ENCODE measurements around the gene ZNF337. TPM values are rescaled to one million over a fixed set of nuclear protein-coding genes. Genes with fewer than 3 reads are reported as not detected.

The ZNF337 gene
- total RNA-seq, 1 experiment from 2014 or later, result 11.4 TPM

DNA sequence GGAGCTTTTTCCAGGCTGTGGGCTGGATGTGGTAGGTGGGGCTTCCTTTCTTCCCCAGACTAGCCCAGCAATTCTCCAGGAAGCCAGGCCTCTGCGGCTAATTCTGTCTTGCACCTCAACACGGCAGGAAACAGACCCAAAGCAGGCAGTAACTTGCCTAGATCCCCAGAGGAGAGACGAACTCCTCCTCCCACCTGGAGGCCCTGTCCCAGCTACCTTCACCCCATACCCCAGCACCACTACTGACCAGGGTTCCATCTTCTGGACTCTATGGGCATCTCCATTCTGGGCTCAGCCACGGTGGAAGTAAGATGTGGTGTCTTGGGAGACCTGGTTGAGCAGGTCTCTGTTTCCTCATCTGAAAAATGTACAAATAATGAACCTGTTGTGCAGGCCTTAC lies 48.4 kb upstream of the ZNF337 start (continued):
- TF ChIP-seq, protein P1, sequence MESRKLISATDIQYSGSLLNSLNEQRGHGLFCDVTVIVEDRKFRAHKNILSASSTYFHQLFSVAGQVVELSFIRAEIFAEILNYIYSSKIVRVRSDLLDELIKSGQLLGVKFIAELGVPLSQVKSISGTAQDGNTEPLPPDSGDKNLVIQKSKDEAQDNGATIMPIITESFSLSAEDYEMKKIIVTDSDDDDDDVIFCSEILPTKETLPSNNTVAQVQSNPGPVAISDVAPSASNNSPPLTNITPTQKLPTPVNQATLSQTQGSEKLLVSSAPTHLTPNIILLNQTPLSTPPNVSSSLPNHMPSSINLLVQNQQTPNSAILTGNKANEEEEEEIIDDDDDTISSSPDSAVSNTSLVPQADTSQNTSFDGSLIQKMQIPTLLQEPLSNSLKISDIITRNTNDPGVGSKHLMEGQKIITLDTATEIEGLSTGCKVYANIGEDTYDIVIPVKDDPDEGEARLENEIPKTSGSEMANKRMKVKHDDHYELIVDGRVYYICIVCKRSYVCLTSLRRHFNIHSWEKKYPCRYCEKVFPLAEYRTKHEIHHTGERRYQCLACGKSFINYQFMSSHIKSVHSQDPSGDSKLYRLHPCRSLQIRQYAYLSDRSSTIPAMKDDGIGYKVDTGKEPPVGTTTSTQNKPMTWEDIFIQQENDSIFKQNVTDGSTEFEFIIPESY (IDR thresholded peaks at IDR 0.05; ENCODE audit: extremely low read depth, insufficient replicate concordance, low read length), result no peak
- no peak for TF ChIP-seq SRF (IDR thresholded peaks at IDR 0.05; ENCODE audit: low read depth)
- TF ChIP-seq TCF7L2 (IDR thresholded peaks at IDR 0.05; ENCODE audit: borderline replicate concordance, extremely low read depth, insufficient read depth, insufficient read length), result no peak
- TF ChIP-seq, protein P2, sequence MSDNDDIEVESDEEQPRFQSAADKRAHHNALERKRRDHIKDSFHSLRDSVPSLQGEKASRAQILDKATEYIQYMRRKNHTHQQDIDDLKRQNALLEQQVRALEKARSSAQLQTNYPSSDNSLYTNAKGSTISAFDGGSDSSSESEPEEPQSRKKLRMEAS (IDR thresholded peaks at IDR 0.05), result no peak
- no peak for TF ChIP-seq POLR2AphosphoS5 (IDR thresholded peaks at IDR 0.05; ENCODE audit: low read depth, low read length)
- no peak for TF ChIP-seq CBX3 (IDR thresholded peaks at IDR 0.05; ENCODE audit: low read depth)
- TF ChIP-seq CEBPB (IDR thresholded peaks at IDR 0.05; ENCODE audit: low read depth), result no peak
- TF ChIP-seq SP1 (IDR thresholded peaks at IDR 0.05; ENCODE audit: low read depth), result no peak
- no peak for TF ChIP-seq JUND (IDR thresholded peaks at IDR 0.05)
- TF ChIP-seq ELF1 (IDR thresholded peaks at IDR 0.05; ENCODE audit: borderline replicate concordance, low read depth), result no peak
- TF ChIP-seq ZFX (IDR thresholded peaks at IDR 0.05), result no peak

DNA sequence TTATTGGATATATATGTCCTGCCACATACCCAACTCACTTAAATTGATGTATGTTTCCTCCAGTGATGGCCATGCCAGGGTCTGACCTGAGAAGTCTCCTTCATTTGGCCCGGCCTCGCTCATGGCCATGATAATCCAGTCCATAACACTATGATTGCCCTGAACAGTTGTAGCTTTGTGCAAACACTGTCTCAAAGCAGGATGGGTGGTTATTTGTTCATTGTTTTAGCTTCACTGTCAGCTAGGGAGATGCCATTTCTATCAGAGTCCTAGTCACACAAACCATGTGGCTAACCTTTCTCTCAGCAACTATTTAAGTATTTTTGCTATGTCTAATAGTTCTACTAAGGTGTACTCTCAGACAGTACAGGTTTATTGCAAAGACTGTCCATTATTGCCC lies 47.6 kb upstream of the ZNF337 start:
- ATAC-seq (no peak), DNase-seq (ENCODE audit: low read depth, low spot score) (no peak)
- Histone ChIP-seq H3K9me3 (ENCODE audit: control insufficient read depth in 1 of 2, insufficient read depth in 1 of 2, low read depth in 1 of 2, low read length in 2 of 2) (no peaks in the 10 kb centered on the region), H3K4me3 (replicated peaks in 1 of 2; ENCODE audit: low read depth in 1 of 2, low read length in 2 of 2) (no peak overlapping the region), H3K36me3 (ENCODE audit: control insufficient read depth in 1 of 2, insufficient read depth in 2 of 2, low read length in 2 of 2) (no peaks in the 10 kb centered on the region), H3K79me2 (ENCODE audit: insufficient read depth, low read length) (no peaks in the 10 kb centered on the region), H3K4me2 (ENCODE audit: low read length) (no peak overlapping the region), H3K27ac (ENCODE audit: low read depth, low read length) (no peak overlapping the region), H3K9ac (ENCODE audit: low read length) (no peak overlapping the region), H4K20me1 (ENCODE audit: insufficient read depth) (no peaks in the 10 kb centered on the region), H2AFZ (ENCODE audit: low read depth, low read length, poor library complexity, severe bottlenecking) (no peak overlapping the region), H3K4me1 (ENCODE audit: control insufficient read depth in 1 of 2, insufficient read depth in 2 of 2, low read length in 2 of 2) (no peaks in the 10 kb centered on the region), H3K27me3 (ENCODE audit: insufficient read depth, low read length) (no peaks in the 10 kb centered on the region), H3K9me2 (ENCODE audit: insufficient read depth) (no peaks in the 10 kb centered on the region)
- no TSS peak for BruUV-seq (replicated peaks)
- intact Hi-C loops (cut with micrococcal nuclease), result no loop called here
- CTCF ChIA-PET, result no interaction called here
- POLR2A ChIA-PET, result no interaction called here
- RAD21 ChIA-PET (ENCODE audit: low non-redundant PET in 1 of 2, low total read pairs in 2 of 2, uncharacterized antibody in 2 of 2, unreplicated experiment in 2 of 2), result no interaction called here
- TF ChIP-seq ELF1 (IDR thresholded peaks at IDR 0.05; ENCODE audit: borderline replicate concordance, low read depth) (no peak), YY1 (IDR thresholded peaks at IDR 0.05; ENCODE audit: extremely low read depth, insufficient replicate concordance, low read depth, low read length) (no peak)
- TF ChIP-seq, protein P2 (IDR thresholded peaks at IDR 0.05), result no peak
